Chondrocyte (in vitro differentiated cells): ENCODE data around the gene TNF. TPM values are rescaled to one million over a fixed set of nuclear protein-coding genes. Genes with fewer than 3 reads are reported as not detected.
A peak's percentile ranks its signal among the peaks of the same experiment; 100 is the strongest.

Experiments used
- DNase-seq: peaks from one replicate; pipeline ENCODE4 v3.0.0; 2021; ENCODE audit warnings: mixed read lengths, low spot score
- H3K27ac Mint-ChIP-seq: one replicate; pipeline ENCODE4 v1.8.0; 2021; ENCODE audit warnings: mild to moderate bottlenecking, moderate library complexity, mixed read lengths; ENCODE audit not compliant: unreplicated experiment
- H3K27me3 Mint-ChIP-seq: 2 replicates; pipeline ENCODE4 v1.8.0; 2021; ENCODE audit warnings: low read depth, mixed read lengths
- H3K36me3 Mint-ChIP-seq: 2 replicates; pipeline ENCODE4 v1.8.0; 2021; ENCODE audit warnings: low read depth, mixed read lengths
- H3K4me1 Mint-ChIP-seq: 2 replicates; pipeline ENCODE4 v1.8.0; 2021; ENCODE audit warnings: low read depth, mild to moderate bottlenecking, mixed read lengths
- H3K4me3 Mint-ChIP-seq: one replicate; pipeline ENCODE4 v1.8.0; 2021; ENCODE audit warnings: mild to moderate bottlenecking, moderate library complexity, mixed read lengths; ENCODE audit not compliant: unreplicated experiment
- H3K9me3 Mint-ChIP-seq: 2 replicates; pipeline ENCODE4 v1.8.0; 2021; ENCODE audit warnings: low read depth, mixed read lengths
- CTCF ChIP-seq: fragments of 200-600 bp; sonication (generic); IDR thresholded peaks from 2 replicates; pipeline ENCODE4 v1.5.0; 2021; ENCODE audit warnings: antibody characterized with exemption, mild to moderate bottlenecking, moderate library complexity
- total RNA-seq: library from RNA; stranded (reverse); gene quantifications from 3 replicates; pipeline ENCODE4 v1.2.1, GENCODE V29; 2021

TNF gene
- total RNA-seq, 1 donor from 2014 or later: not detected

GRCh38 chr6:31614684-31615578 lies 39.6 kb downstream of the TNF start, which contains the start of gene AIF1:
Gene AIF1, plus strand, starts transcription at chr6:31615234. Its CDS starts 96 bp downstream, at chr6:31615330.
- Mint-ChIP-seq H3K27me3 (no peaks in the 10 kb centered on the region), H3K36me3 (no peaks in the 10 kb centered on the region), H3K9me3 (no peaks in the 10 kb centered on the region), H3K4me3 (no peak within 1 kb of the TSS), H3K27ac (no peak within 1 kb of the TSS), H3K4me1 (peaks cover 5% of the 10 kb centered on the region)
- DNase-seq: no peak
- no peak for TF ChIP-seq CTCF

- H3K4me3 Mint-ChIP-seq: no peak overlapping the region
- H3K9me3 Mint-ChIP-seq: no peaks in the 10 kb centered on the region
- no peak for DNase-seq
- peaks cover 5% of the 10 kb centered on the region for H3K4me1 Mint-ChIP-seq
- no peaks in the 10 kb centered on the region for H3K27me3 Mint-ChIP-seq
- H3K27ac Mint-ChIP-seq: no peak overlapping the region
- H3K36me3 Mint-ChIP-seq: no peaks in the 10 kb centered on the region
- no peak for TF ChIP-seq CTCF
These were observed 40.4 kb downstream of the TNF start for GRCh38 chr6:31615748-31616147.

GRCh38 chr6:31617010-31617409 lies 41.6 kb downstream of the TNF start:
- no peak overlapping the region for H3K4me3 Mint-ChIP-seq

GRCh38 chr6:31619805-31620585 lies 44.6 kb downstream of the TNF start:
- peak; percentile 99 for DNase-seq
- Mint-ChIP-seq H3K36me3 (peaks cover 11% of the 10 kb centered on the region), H3K27me3 (no peaks in the 10 kb centered on the region), H3K4me1 (peaks cover 26% of the 10 kb centered on the region), H3K27ac (peak overlapping the region; percentile 100), H3K4me3 (peak overlapping the region; percentile 98), H3K9me3 (no peaks in the 10 kb centered on the region)
- TF ChIP-seq CTCF: no peak

More at GRCh38 chr6:31617010-31617409, 41.6 kb downstream of the TNF start:
- no peak for DNase-seq
- Mint-ChIP-seq H3K9me3 (no peaks in the 10 kb centered on the region), H3K36me3 (no peaks in the 10 kb centered on the region), H3K27me3 (no peaks in the 10 kb centered on the region), H3K4me1 (peaks cover 11% of the 10 kb centered on the region), H3K27ac (no peak overlapping the region)
- TF ChIP-seq CTCF: no peak
